Astrocyte (in vitro differentiated cells and primary cell): Measurements from ENCODE around the gene CHIC2. TPM values are rescaled to one million over a fixed set of nuclear protein-coding genes. Genes with fewer than 3 reads are reported as not detected.

Experiments used
- DNase-seq: peaks from one replicate; pipeline ENCODE4 v3.0.0-alpha.2; 2010; ENCODE audit warnings: low read depth
- FAIRE-seq: peaks from 2 replicates; lab custom pipeline; 2011; peaks lifted over from hg19 to GRCh38; lab: Jason Lieb, UNC
- H2AFZ ChIP-seq: 2 replicates; pipeline ENCODE4 v1.6.0; 2012; ENCODE audit warnings: low read depth, low read length, inconsistent platforms
- H3K27ac ChIP-seq: 2 replicates; pipeline ENCODE4 v1.5.1; 2011; ENCODE audit warnings: low read depth, low read length, inconsistent platforms
- H3K27me3 ChIP-seq: 2 replicates; pipeline ENCODE4 v1.6.0; 2011; ENCODE audit warnings: low read length, inconsistent platforms; ENCODE audit not compliant: insufficient read depth
- H3K36me3 ChIP-seq: 2 replicates; pipeline ENCODE4 v1.5.1; 2011; ENCODE audit warnings: low read length, inconsistent platforms; ENCODE audit not compliant: insufficient read depth
- H3K4me1 ChIP-seq: 2 replicates; pipeline ENCODE4 v1.5.1; 2011; ENCODE audit warnings: low read length, inconsistent platforms; ENCODE audit not compliant: insufficient read depth
- H3K4me2 ChIP-seq: 2 replicates; pipeline ENCODE4 v1.6.0; 2012; ENCODE audit warnings: low read length, inconsistent platforms
- H3K4me3 ChIP-seq: 2 replicates; pipeline ENCODE4 v1.5.1; 2011; ENCODE audit warnings: low read depth, mild to moderate bottlenecking, low read length, inconsistent platforms; ENCODE audit not compliant: insufficient read depth
- H3K79me2 ChIP-seq: 2 replicates; pipeline ENCODE4 v1.6.0; 2012; ENCODE audit warnings: mild to moderate bottlenecking, low read length, inconsistent platforms; ENCODE audit not compliant: insufficient read depth
- H3K9ac ChIP-seq: 2 replicates; pipeline ENCODE4 v1.6.0; 2012; ENCODE audit warnings: mild to moderate bottlenecking, low read length, inconsistent platforms
- H3K9me3 ChIP-seq: 2 replicates; pipeline ENCODE4 v1.5.1; 2012; ENCODE audit warnings: low read depth, mild to moderate bottlenecking, low read length, inconsistent platforms; ENCODE audit not compliant: insufficient read depth
- H4K20me1 ChIP-seq: 2 replicates; pipeline ENCODE4 v1.6.0; 2012; ENCODE audit warnings: low read length, inconsistent platforms; ENCODE audit not compliant: insufficient read depth
- H3K27ac Mint-ChIP-seq: one replicate; pipeline ENCODE4 v1.8.0; 2021; ENCODE audit warnings: mild to moderate bottlenecking, mixed read lengths; ENCODE audit not compliant: unreplicated experiment
- H3K27me3 Mint-ChIP-seq: one replicate; pipeline ENCODE4 v1.8.0; 2021; ENCODE audit warnings: low read depth, mixed read lengths; ENCODE audit not compliant: unreplicated experiment
- H3K36me3 Mint-ChIP-seq: one replicate; pipeline ENCODE4 v1.8.0; 2021; ENCODE audit warnings: low read depth, mixed read lengths; ENCODE audit not compliant: unreplicated experiment
- H3K4me1 Mint-ChIP-seq: one replicate; pipeline ENCODE4 v1.8.0; 2021; ENCODE audit warnings: low read depth, mixed read lengths; ENCODE audit not compliant: unreplicated experiment
- H3K4me3 Mint-ChIP-seq: one replicate; pipeline ENCODE4 v1.8.0; 2021; ENCODE audit warnings: mild to moderate bottlenecking, moderate library complexity, mixed read lengths; ENCODE audit not compliant: unreplicated experiment
- H3K9me3 Mint-ChIP-seq: one replicate; pipeline ENCODE4 v1.8.0; 2021; ENCODE audit warnings: mild to moderate bottlenecking, mixed read lengths; ENCODE audit not compliant: unreplicated experiment
- EZH2 ChIP-seq: IDR thresholded peaks from 2 replicates; pipeline ENCODE4 v1.6.1; 2012; ENCODE audit warnings: mild to moderate bottlenecking, low read length, inconsistent platforms; ENCODE audit not compliant: insufficient read depth
- total RNA-seq: library from RNA; stranded (reverse); gene quantifications from 2 replicates; pipeline ENCODE4 v1.2.1, GENCODE V29; 2021
- TF ChIP-seq, protein P1 (sequence below): IDR thresholded peaks from 2 replicates; pipeline ENCODE4 v1.5.1; 2011; ENCODE audit warnings: low read depth, mild to moderate bottlenecking, inconsistent platforms, low read length, moderate library complexity; ENCODE audit not compliant: insufficient read depth

Gene CHIC2
- total RNA-seq, 1 donor from 2014 or later: 38.2 TPM

DNA sequence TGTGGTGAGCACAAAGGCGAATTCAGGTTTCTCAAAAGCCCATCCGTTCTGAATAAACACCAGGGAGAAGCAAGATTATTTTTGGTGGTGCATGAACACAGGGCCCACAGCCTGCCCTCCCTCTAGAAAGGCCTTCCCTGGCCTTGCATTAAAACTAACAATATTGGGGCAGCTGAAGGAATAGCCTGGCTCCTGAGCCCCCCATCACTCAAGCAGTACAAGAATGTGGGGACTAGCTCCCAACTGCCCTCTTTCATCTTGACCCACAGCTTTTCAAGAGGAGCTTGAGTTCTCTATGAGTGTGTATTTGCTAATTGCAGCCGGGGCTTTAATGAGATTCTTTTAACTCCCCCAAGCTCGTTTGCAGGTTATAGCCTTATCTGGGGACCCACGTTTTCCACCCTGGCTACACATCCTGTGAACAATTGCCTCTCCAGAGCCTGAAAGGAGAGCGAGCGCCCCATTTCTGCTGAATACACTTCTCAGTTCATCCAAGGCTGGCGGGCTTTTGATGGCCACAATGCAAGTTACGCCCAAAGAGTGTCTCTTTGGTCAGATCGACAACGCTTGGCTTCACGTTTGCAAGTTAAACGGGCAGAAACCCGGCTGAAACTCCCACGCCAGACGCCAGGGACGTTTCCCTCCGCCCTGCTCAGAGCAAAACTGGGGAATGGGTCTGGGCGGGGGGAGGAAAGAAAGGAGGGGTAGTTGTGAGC, 30.9 kb upstream of the CHIC2 start:
- H3K27ac Mint-ChIP-seq: peak overlapping the region; percentile 69
- no peak for FAIRE-seq
- no peak for DNase-seq
- Histone ChIP-seq H3K4me1 (peaks cover 26% of the 10 kb centered on the region), H3K27me3 (peaks cover 81% of the 10 kb centered on the region), H3K79me2 (no peaks in the 10 kb centered on the region), H3K9me3 (no peaks in the 10 kb centered on the region), H3K4me3 (no peak overlapping the region), H4K20me1 (peaks cover 6% of the 10 kb centered on the region), H3K27ac (no peak overlapping the region), H3K36me3 (no peaks in the 10 kb centered on the region), H3K4me2 (no peak overlapping the region), H2AFZ (no peak overlapping the region), H3K9ac (no peak overlapping the region)
- H3K4me3 Mint-ChIP-seq: peak overlapping the region; percentile 70
- H3K9me3 Mint-ChIP-seq: peaks cover 5% of the 10 kb centered on the region
- TF ChIP-seq, protein P1, sequence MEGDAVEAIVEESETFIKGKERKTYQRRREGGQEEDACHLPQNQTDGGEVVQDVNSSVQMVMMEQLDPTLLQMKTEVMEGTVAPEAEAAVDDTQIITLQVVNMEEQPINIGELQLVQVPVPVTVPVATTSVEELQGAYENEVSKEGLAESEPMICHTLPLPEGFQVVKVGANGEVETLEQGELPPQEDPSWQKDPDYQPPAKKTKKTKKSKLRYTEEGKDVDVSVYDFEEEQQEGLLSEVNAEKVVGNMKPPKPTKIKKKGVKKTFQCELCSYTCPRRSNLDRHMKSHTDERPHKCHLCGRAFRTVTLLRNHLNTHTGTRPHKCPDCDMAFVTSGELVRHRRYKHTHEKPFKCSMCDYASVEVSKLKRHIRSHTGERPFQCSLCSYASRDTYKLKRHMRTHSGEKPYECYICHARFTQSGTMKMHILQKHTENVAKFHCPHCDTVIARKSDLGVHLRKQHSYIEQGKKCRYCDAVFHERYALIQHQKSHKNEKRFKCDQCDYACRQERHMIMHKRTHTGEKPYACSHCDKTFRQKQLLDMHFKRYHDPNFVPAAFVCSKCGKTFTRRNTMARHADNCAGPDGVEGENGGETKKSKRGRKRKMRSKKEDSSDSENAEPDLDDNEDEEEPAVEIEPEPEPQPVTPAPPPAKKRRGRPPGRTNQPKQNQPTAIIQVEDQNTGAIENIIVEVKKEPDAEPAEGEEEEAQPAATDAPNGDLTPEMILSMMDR: no peak
- peak; percentile 4 for TF ChIP-seq EZH2
- no peaks in the 10 kb centered on the region for H3K36me3 Mint-ChIP-seq
- peaks cover 41% of the 10 kb centered on the region for H3K4me1 Mint-ChIP-seq
- H3K27me3 Mint-ChIP-seq: peaks cover 55% of the 10 kb centered on the region

DNA sequence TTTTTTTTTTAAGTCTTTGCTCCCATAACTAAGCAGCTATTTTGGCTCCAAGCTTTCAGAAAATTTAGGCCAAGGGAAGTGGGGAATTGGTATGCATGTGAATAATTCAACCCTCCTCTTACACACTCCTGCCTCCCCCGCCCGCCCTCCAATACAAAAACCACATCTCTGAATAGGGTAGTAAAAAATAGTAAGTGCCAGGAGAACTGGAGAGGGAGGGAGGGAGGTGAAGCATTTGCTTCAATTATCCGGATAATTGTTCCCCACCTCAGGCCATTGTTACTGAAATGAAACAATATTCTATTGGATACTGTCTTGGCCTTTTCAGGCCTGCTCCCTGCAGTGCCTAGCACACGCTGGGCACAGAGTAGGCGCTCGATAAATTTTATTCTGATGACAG, 30.0 kb upstream of the CHIC2 start:
- H3K4me1 ChIP-seq: peaks cover 20% of the 10 kb centered on the region
- H3K36me3 Mint-ChIP-seq: no peaks in the 10 kb centered on the region
- no peaks in the 10 kb centered on the region for H3K9me3 ChIP-seq
- DNase-seq: no peak
- peaks cover 5% of the 10 kb centered on the region for H3K9me3 Mint-ChIP-seq
- H3K4me3 Mint-ChIP-seq: no peak overlapping the region
- H3K4me2 ChIP-seq: no peak overlapping the region
- no peak overlapping the region for H3K4me3 ChIP-seq
- no peak overlapping the region for H3K27ac ChIP-seq
- peaks cover 75% of the 10 kb centered on the region for H3K27me3 ChIP-seq
- H4K20me1 ChIP-seq: peaks cover 5% of the 10 kb centered on the region
- TF ChIP-seq, protein P1: no peak
- TF ChIP-seq EZH2: no peak
- H3K36me3 ChIP-seq: no peaks in the 10 kb centered on the region
- H3K4me1 Mint-ChIP-seq: peaks cover 41% of the 10 kb centered on the region
- no peak overlapping the region for H2AFZ ChIP-seq
- no peaks in the 10 kb centered on the region for H3K79me2 ChIP-seq
- no peak overlapping the region for H3K9ac ChIP-seq
- peaks cover 54% of the 10 kb centered on the region for H3K27me3 Mint-ChIP-seq
- no peak for FAIRE-seq
- peak overlapping the region; percentile 38 for H3K27ac Mint-ChIP-seq
